Adrenal gland (tissue), 12 donors: Measurements from ENCODE around the gene ATP11A. TPM values are rescaled to one million over a fixed set of nuclear protein-coding genes. Genes with fewer than 3 reads are reported as not detected.

ENCODE experiments used
- DNase-seq, 7 donors: peaks; one replicate each; pipeline ENCODE4 v3.0.0-alpha.2; 2019 to 2020
- H3K27ac ChIP-seq, 5 donors: fragments of 200-600 bp; sonication (generic) in 4 of 5; 1 replicate in 3 of 5; 2 replicates in 2 of 5; pipeline versions ENCODE4 v1.5.1 to v1.8.0; 2016 to 2020; ENCODE audit warnings: mild to moderate bottlenecking in 1 of 5
- H3K27me3 ChIP-seq: fragments of 200-600 bp; 2 replicates; pipeline ENCODE4 v1.8.0; 2021
- H3K36me3 ChIP-seq, 2 donors: fragments of 200-600 bp; replicated peaks in 1 of 2; 1 replicate in 1 of 2; 2 replicates in 1 of 2; pipeline versions ENCODE4 v1.5.1 to v1.8.0; 2018 to 2022
- H3K4me1 ChIP-seq, 2 donors: fragments of 200-600 bp; replicated peaks in 1 of 2; 1 replicate in 1 of 2; 2 replicates in 1 of 2; pipeline versions ENCODE4 v1.5.1 to v1.8.0; 2018 to 2021
- H3K4me3 ChIP-seq, 4 donors: fragments of 200-600 bp; sonication (generic) in 3 of 4; one replicate each; pipeline ENCODE4 v1.5.1; 2016 to 2018
- H3K9me3 ChIP-seq, 3 donors: fragments of 200-600 bp; sonication (generic) in 1 of 3; replicated peaks in 1 of 3; 1 replicate in 2 of 3; 2 replicates in 1 of 3; pipeline versions ENCODE4 v1.5.1 to v1.8.0; 2016 to 2021
- CTCF ChIP-seq, 6 experiments: fragments of 450-650 bp in 4 of 6; fragments of 200-600 bp in 2 of 6; sonication (generic) in 1 of 6; IDR thresholded peaks; 1 replicate in 5 of 6; 2 replicates in 1 of 6; pipeline versions ENCODE4 v1.5.1 to v1.8.0; 2016 to 2021; ENCODE audit warnings: antibody characterized with exemption in 6 of 6, mild to moderate bottlenecking in 2 of 6, moderate library complexity in 1 of 6
- POLR2A ChIP-seq, 2 donors: fragments of 450-650 bp; IDR thresholded peaks; one replicate each; pipeline ENCODE4 v1.6.1; 2017; ENCODE audit warnings: antibody characterized with exemption in 2 of 2, mild to moderate bottlenecking in 2 of 2, moderate library complexity in 1 of 2
- WGBS, 4 donors: extraction: QIAGEN DNeasy Blood & Tissue Kit in 2 of 4; methylation state at CpG; one replicate each; pipeline versions ENCODE4 v1.1.5 to v1.1.7; 2013 to 2017; 5-methylcytosine and 5-hydroxymethylcytosine counted together
- intact Hi-C, 2 donors: fragments of 100-400 bp; cut with DNase I; formaldehyde crosslinking; loops; one replicate each; pipeline versions ENCODE4 v1.14.1 to v1.15.0; 2022 to 2023
- polyA plus RNA-seq, 3 donors: library from polyadenylated mRNA; stranded (reverse); fragments of 200-250 nt in 2 of 3; fragments of 350-450 nt in 1 of 3; fragmentation: Illumina TruSeq in 1 of 3; extraction: RNeasy Lipid Tissue Mini Kit (QIAGEN cat#74804) in 1 of 3; gene quantifications; one replicate each; pipeline ENCODE4 v1.2.3, GENCODE V29; 2013 to 2014
- total RNA-seq, 9 donors: library from RNA; depleted of rRNA in 4 of 9; stranded (reverse); fragments of >200 nt in 4 of 9; fragments of 120-200 nt in 1 of 9; fragmentation: NEBNext Ultra II Directional in 1 of 9; extraction: Animal tissue kit (Norgen Biotek cat#: 25700) in 1 of 9; gene quantifications; one replicate each; pipeline versions ENCODE4 v1.1.0 to v1.2.4, GENCODE V29; 2013 to 2023
- donor health status: healthy with polysubstance abuse.
- donor health status: Bipolar disorder and iron deficiency.
- donor health status: DM: yes; HTN: yes; CAD: no.
- donor health status: DM: no; HTN: no; CAD: no.
- donor health status: DM: no; HTN: no; CAD: no.
- donor health status: DM: yes; HTN: yes; CAD: no.

Gene ATP11A
- total and polyA plus RNA-seq, 12 donors: 6.0 to 94.1 (median 29.8) TPM

GRCh38 chr13:112779856-112780604 lies 90.2 kb downstream of the ATP11A start:
- 86 to 96% (median 92%) methylated on average over 21 to 23 of the region's 23 CpGs for WGBS, 4 donors
- Histone ChIP-seq H3K9me3 (no peaks in the 10 kb centered on the region), H3K27me3 (no peaks in the 10 kb centered on the region), H3K4me3 (no peak overlapping the region), H3K36me3 (no peaks in the 10 kb centered on the region), H3K27ac (no peak overlapping the region), H3K4me1 (peaks cover 12 to 18% of the 10 kb centered on the region in 2 donors)
- DNase-seq: peak in 1 of 7 donors; percentile 44
- no peak for TF ChIP-seq POLR2A (IDR thresholded peaks at IDR 0.05)
- no peak for TF ChIP-seq CTCF (IDR thresholded peaks at IDR 0.05)
- intact Hi-C loops: no loop called here

- WGBS, 4 donors: 82 to 94% (median 92%) methylated on average over 4 to 18 of the region's 18 CpGs
- TF ChIP-seq POLR2A (IDR thresholded peaks at IDR 0.05) (no peak), CTCF (IDR thresholded peaks at IDR 0.05) (no peak)
- peak overlapping the region in 4 of 5 donors; percentile 64 to 91 (median 79) for H3K27ac ChIP-seq
- H3K36me3 ChIP-seq: no peaks in the 10 kb centered on the region
- intact Hi-C loops: no loop called here
- DNase-seq: peak in 1 of 7 donors; percentile 39
- H3K4me3 ChIP-seq: no peak overlapping the region
- no peaks in the 10 kb centered on the region for H3K27me3 ChIP-seq
- H3K4me1 ChIP-seq: peaks cover 12 to 18% of the 10 kb centered on the region in 2 donors
- no peaks in the 10 kb centered on the region for H3K9me3 ChIP-seq
These were observed 91.4 kb downstream of the ATP11A start for GRCh38 chr13:112781287-112781686.

GRCh38 chr13:112781881-112782361 lies 92.1 kb downstream of the ATP11A start:
- Histone ChIP-seq H3K9me3 (no peaks in the 10 kb centered on the region), H3K4me1 (peaks cover 12 to 18% of the 10 kb centered on the region in 2 donors), H3K27ac (peak overlapping the region; percentile 37 to 91 (median 78)), H3K36me3 (no peaks in the 10 kb centered on the region), H3K4me3 (no peak overlapping the region), H3K27me3 (no peaks in the 10 kb centered on the region)
- peak; percentile 83 to 96 (median 93) for DNase-seq
- peak in 1 of 2 donors; percentile 29 for TF ChIP-seq POLR2A (IDR thresholded peaks at IDR 0.05)
- no peak for TF ChIP-seq CTCF (IDR thresholded peaks at IDR 0.05)
- 47 to 58% (median 52%) methylated on average over 18 to 19 of the region's 19 CpGs for WGBS, 4 donors
- intact Hi-C loops: no loop called here

GRCh38 chr13:112782429-112783010 lies 92.7 kb downstream of the ATP11A start:
- H3K27me3 ChIP-seq: no peaks in the 10 kb centered on the region
- intact Hi-C loops: no loop called here
- peak overlapping the region; percentile 37 to 91 (median 78) for H3K27ac ChIP-seq
- H3K9me3 ChIP-seq: no peaks in the 10 kb centered on the region
- TF ChIP-seq CTCF (IDR thresholded peaks at IDR 0.05): peak in 1 of 6 experiments; percentile 11
- peak in 1 of 2 donors; percentile 4 for TF ChIP-seq POLR2A (IDR thresholded peaks at IDR 0.05)
- H3K4me1 ChIP-seq: peaks cover 12 to 18% of the 10 kb centered on the region in 2 donors
- no peak overlapping the region for H3K4me3 ChIP-seq
- peak; percentile 47 to 82 (median 68) for DNase-seq
- no peaks in the 10 kb centered on the region for H3K36me3 ChIP-seq
- WGBS, 4 donors: 33 to 56% (median 45%) methylated on average over 10 to 15 of the region's 15 CpGs
